ENCODE results near the gene TSPAN4. TPM values are rescaled to one million over a fixed set of nuclear protein-coding genes. Genes with fewer than 3 reads are reported as not detected.

Gene TSPAN4
- total RNA-seq, 1 donor from 2014 or later, result 77.9 TPM

GRCh38 chr11:864898-865297 lies 22.2 kb downstream of the TSPAN4 start:
- no peak for DNase-seq (ENCODE audit: low read depth)
- Histone ChIP-seq H3K36me3 (ENCODE audit: control insufficient read depth, insufficient read depth, low read length) (no peaks in the 10 kb centered on the region), H3K4me3 (ENCODE audit: low read depth, low read length) (no peak overlapping the region), H3K27me3 (ENCODE audit: control insufficient read depth, insufficient read depth, low read length) (no peaks in the 10 kb centered on the region)
- no peak for TF ChIP-seq CTCF (IDR thresholded peaks at IDR 0.05; ENCODE audit: insufficient read depth, low read length, poor library complexity, severe bottlenecking)

- Histone ChIP-seq H3K36me3 (ENCODE audit: control insufficient read depth, insufficient read depth, low read length) (no peaks in the 10 kb centered on the region), H3K27me3 (ENCODE audit: control insufficient read depth, insufficient read depth, low read length) (no peaks in the 10 kb centered on the region), H3K4me3 (ENCODE audit: low read depth, low read length) (no peak overlapping the region)
- no peak for TF ChIP-seq CTCF (IDR thresholded peaks at IDR 0.05; ENCODE audit: insufficient read depth, low read length, poor library complexity, severe bottlenecking)
- no peak for DNase-seq (ENCODE audit: low read depth)
These were observed 23.1 kb downstream of the TSPAN4 start for GRCh38 chr11:865462-866430.

- Histone ChIP-seq H3K27me3 (ENCODE audit: control insufficient read depth, insufficient read depth, low read length) (no peaks in the 10 kb centered on the region), H3K36me3 (ENCODE audit: control insufficient read depth, insufficient read depth, low read length) (no peaks in the 10 kb centered on the region), H3K4me3 (ENCODE audit: low read depth, low read length) (no peak overlapping the region)
- no peak for TF ChIP-seq CTCF (IDR thresholded peaks at IDR 0.05; ENCODE audit: insufficient read depth, low read length, poor library complexity, severe bottlenecking)
- DNase-seq (ENCODE audit: low read depth), result no peak
These were observed 23.8 kb downstream of the TSPAN4 start for GRCh38 chr11:866481-866880.

GRCh38 chr11:867856-868358 lies 25.3 kb downstream of the TSPAN4 start:
- H3K36me3 ChIP-seq (ENCODE audit: control insufficient read depth, insufficient read depth, low read length), result no peaks in the 10 kb centered on the region
- H3K27me3 ChIP-seq (ENCODE audit: control insufficient read depth, insufficient read depth, low read length), result no peaks in the 10 kb centered on the region
- H3K4me3 ChIP-seq (ENCODE audit: low read depth, low read length), result no peak overlapping the region
- TF ChIP-seq CTCF (IDR thresholded peaks at IDR 0.05; ENCODE audit: insufficient read depth, low read length, poor library complexity, severe bottlenecking), result no peak
- DNase-seq (ENCODE audit: low read depth), result no peak

- H3K36me3 ChIP-seq (ENCODE audit: control insufficient read depth, insufficient read depth, low read length), result no peaks in the 10 kb centered on the region
- no peak overlapping the region for H3K4me3 ChIP-seq (ENCODE audit: low read depth, low read length)
- TF ChIP-seq CTCF (IDR thresholded peaks at IDR 0.05; ENCODE audit: insufficient read depth, low read length, poor library complexity, severe bottlenecking), result no peak
- H3K27me3 ChIP-seq (ENCODE audit: control insufficient read depth, insufficient read depth, low read length), result no peaks in the 10 kb centered on the region
- no peak for DNase-seq (ENCODE audit: low read depth)
These were observed 25.7 kb downstream of the TSPAN4 start for GRCh38 chr11:868394-868793.
